Upper lobe of left lung (tissue), 4 donors: Measurements from ENCODE around the gene CAPZB.

Experiments
- CTCF ChIP-seq, 6 experiments: fragments of 450-650 bp in 4 of 6; fragments of 200-600 bp in 2 of 6; sonication (generic) in 2 of 6; IDR thresholded peaks; one replicate each; pipeline ENCODE4 v1.5.1; 2016 to 2019; ENCODE audit warnings: antibody characterized with exemption in 6 of 6
- EP300 ChIP-seq, 4 donors: sonication (generic); formaldehyde crosslinking; IDR thresholded peaks; one replicate each; pipeline ENCODE4 v1.5.1; 2017; ENCODE audit warnings: antibody characterized with exemption in 4 of 4, control low read depth in 2 of 4
- POLR2A ChIP-seq, 4 donors: fragments of 450-650 bp; IDR thresholded peaks; one replicate each; pipeline ENCODE4 v1.5.1; 2016 to 2017; ENCODE audit warnings: antibody characterized with exemption in 4 of 4, mild to moderate bottlenecking in 2 of 4
- POLR2AphosphoS5 ChIP-seq, 2 donors: sonication (generic); formaldehyde crosslinking; IDR thresholded peaks; one replicate each; pipeline ENCODE4 v1.5.1; 2017; ENCODE audit warnings: antibody characterized with exemption in 2 of 2

GRCh38 chr1:19528438-19528837, 43.1 kb upstream of the CAPZB start:
- TF ChIP-seq CTCF (IDR thresholded peaks at IDR 0.05) (no peak), POLR2AphosphoS5 (IDR thresholded peaks at IDR 0.05) (no peak), EP300 (IDR thresholded peaks at IDR 0.05) (no peak), POLR2A (IDR thresholded peaks at IDR 0.05) (no peak)
